Hair follicle dermal papilla cell (primary cell): ENCODE data around the gene HERC2. TPM values are rescaled to one million over a fixed set of nuclear protein-coding genes. Genes with fewer than 3 reads are reported as not detected.

Experiments
- small RNA-seq: library from RNA; depleted of rRNA; stranded (forward); fragments of <200 nt; gene quantifications from one replicate; pipeline ENCODE3, GENCODE V24; 2012
- total RNA-seq: library from RNA; depleted of rRNA; stranded (reverse); fragments of >200 nt; gene quantifications from 2 replicates; pipeline ENCODE4 v1.2.3, GENCODE V29; 2012

Gene HERC2, protein sequence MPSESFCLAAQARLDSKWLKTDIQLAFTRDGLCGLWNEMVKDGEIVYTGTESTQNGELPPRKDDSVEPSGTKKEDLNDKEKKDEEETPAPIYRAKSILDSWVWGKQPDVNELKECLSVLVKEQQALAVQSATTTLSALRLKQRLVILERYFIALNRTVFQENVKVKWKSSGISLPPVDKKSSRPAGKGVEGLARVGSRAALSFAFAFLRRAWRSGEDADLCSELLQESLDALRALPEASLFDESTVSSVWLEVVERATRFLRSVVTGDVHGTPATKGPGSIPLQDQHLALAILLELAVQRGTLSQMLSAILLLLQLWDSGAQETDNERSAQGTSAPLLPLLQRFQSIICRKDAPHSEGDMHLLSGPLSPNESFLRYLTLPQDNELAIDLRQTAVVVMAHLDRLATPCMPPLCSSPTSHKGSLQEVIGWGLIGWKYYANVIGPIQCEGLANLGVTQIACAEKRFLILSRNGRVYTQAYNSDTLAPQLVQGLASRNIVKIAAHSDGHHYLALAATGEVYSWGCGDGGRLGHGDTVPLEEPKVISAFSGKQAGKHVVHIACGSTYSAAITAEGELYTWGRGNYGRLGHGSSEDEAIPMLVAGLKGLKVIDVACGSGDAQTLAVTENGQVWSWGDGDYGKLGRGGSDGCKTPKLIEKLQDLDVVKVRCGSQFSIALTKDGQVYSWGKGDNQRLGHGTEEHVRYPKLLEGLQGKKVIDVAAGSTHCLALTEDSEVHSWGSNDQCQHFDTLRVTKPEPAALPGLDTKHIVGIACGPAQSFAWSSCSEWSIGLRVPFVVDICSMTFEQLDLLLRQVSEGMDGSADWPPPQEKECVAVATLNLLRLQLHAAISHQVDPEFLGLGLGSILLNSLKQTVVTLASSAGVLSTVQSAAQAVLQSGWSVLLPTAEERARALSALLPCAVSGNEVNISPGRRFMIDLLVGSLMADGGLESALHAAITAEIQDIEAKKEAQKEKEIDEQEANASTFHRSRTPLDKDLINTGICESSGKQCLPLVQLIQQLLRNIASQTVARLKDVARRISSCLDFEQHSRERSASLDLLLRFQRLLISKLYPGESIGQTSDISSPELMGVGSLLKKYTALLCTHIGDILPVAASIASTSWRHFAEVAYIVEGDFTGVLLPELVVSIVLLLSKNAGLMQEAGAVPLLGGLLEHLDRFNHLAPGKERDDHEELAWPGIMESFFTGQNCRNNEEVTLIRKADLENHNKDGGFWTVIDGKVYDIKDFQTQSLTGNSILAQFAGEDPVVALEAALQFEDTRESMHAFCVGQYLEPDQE (N-terminal part only)
- total RNA-seq = 47.8 and 55.0 TPM in 2 replicates

DNA sequence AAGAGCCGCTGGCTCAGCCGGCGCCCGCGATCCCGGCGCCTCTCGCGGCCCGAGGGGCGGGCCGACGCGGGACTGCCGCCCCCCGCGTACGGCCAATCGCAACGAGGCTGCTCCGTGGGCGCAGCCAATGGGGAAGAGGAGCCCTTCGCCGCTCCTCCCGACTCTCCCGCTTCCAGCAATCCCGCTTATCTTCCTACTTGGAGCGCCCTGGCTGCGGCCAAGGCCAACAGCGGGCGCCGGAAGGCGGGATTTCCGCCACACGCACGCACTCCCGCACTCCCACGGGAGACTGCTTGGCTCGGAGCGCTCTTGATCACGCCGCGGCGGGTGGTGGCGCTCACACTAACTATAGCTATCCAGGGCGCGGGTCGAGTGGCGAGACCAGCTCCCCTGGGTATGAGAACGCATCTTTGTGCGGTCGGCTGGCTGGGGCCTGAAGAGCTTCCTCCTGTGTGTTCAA lies at the start of gene HERC2:
Gene HERC2 (minus strand): TSS at position 51 of the 460 bp plus-strand sequence. CDS start 746 bp downstream, outside the sequence.

DNA sequence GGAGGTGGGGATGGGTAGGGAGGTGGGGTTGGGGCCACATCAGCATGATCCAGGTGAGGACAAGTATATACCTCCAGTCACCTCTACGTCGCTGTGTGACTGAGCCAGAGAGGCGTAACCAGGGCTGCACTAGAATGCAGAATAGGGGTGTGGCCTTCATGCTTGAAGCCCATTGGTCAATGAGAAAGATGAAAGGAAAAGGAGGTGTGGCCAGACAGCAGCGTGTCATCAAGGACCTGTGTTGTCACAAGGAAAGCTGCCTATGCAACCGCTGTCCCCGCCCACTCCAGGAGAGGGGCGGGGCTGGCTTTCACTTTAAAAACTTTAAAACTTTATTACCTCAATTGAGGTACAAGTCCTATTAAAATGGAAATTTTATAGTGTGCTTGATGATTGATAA lies 36.0 kb upstream of the HERC2 start, which contains the start of gene GOLGA6L24:
Gene GOLGA6L24 (minus strand): TSS at position 101 of the 400 bp plus-strand sequence. CDS start 61 bp downstream, at position 40.

DNA sequence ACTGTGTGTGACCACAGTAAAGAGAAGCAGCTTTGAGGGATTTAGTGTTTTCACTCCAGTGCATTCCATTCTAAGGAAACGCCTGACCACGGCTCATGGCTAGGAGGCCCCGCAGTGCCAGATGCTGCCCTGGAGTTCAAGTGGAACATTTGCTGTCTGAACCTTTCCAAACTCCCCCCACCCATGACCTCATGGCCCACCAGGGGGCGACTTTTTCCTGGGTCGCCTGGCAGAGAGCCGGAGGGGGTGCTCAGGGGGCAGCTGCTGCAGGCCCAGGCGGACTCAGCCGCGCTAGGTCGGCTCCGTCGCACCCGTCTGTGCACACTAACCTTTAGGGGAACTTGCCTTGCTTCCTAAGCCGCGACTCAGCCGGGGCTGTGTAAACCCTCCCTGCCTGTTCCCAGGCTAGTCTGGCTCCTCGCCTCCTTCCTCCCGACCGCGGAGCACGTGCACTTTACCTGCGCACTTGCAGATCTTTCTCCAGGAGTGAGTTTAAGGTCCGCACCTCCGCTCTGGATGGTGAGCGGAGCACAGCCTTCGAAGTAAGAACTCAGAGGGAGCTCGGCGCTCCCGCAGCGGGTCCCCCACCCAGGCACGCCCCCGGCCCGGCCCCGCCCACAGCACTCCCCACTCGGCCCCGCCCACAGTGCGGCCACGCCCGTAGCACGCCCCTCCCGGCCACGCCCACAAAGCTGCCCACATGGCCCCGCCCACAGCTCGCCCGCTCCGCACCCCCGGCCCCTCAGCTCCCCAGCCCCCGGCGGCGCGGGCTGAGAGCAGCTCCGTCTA lies 223.0 kb downstream of the HERC2 start, which contains the start of gene OCA2:
Gene OCA2 (minus strand): TSS at position 550 of the 789 bp plus-strand sequence. CDS start 17,441 bp downstream, outside the sequence.

Small RNA genes lying within 50 kb of the gene (small RNA-seq; reads per million reads assigned to genes)
- gene AC091304.5 = not detected

Other genes starting within 250 kb of the HERC2 start
- gene OCA2, start 222.9 kb downstream of the HERC2 start, total RNA-seq = 0.12 TPM in 1 of 2 replicates, not detected in the other
- gene GOLGA6L24, start 35.9 kb upstream of the HERC2 start, total RNA-seq = not detected in 2 replicates
- gene GOLGA8F, start 56.5 kb upstream of the HERC2 start, total RNA-seq = not detected in 2 replicates
- under 0.01 TPM in 1 of 2 replicates, not detected in the other for gene GOLGA8G, start 210.8 kb upstream of the HERC2 start, total RNA-seq
- gene GOLGA6L25, start 231.4 kb upstream of the HERC2 start, total RNA-seq = not detected in 2 replicates